WTC11 (cell line): ENCODE data around the gene VTI1A. TPM values are rescaled to one million over a fixed set of nuclear protein-coding genes. Genes with fewer than 3 reads are reported as not detected.

Experiments used
- ATAC-seq: fragments of 200-7000 bp; cut with Tn5 transposase; 2 replicates; pipeline ENCODE4 v1.10.0; 2021; ENCODE audit warnings: mild to moderate bottlenecking, moderate library complexity
- CTCF ChIA-PET: fragments of 300-600 bp; sonication (Branson Sonifier 250); formaldehyde crosslinking; loops from one replicate; lab custom pipeline; 2021; ENCODE audit warnings: antibody characterized with exemption; lab: Charles Lee
- POLR2A ChIA-PET: fragments of 350-600 bp; sonication (Branson Sonifier 250); formaldehyde crosslinking; loops from one replicate; lab custom pipeline; 2021; ENCODE audit warnings: antibody characterized with exemption; lab: Charles Lee
- DNase-seq: peaks from one replicate; pipeline ENCODE4 v3.0.0; 2021; ENCODE audit warnings: low spot score
- H3K27ac Mint-ChIP-seq: 2 replicates; pipeline ENCODE4 v1.8.0; 2021; ENCODE audit warnings: mixed read lengths
- H3K27me3 Mint-ChIP-seq: 2 replicates; pipeline ENCODE4 v1.8.0; 2021; ENCODE audit warnings: low read depth, mild to moderate bottlenecking, moderate library complexity, mixed read lengths
- H3K36me3 Mint-ChIP-seq: 2 replicates; pipeline ENCODE4 v1.8.0; 2021; ENCODE audit warnings: mixed read lengths
- H3K4me1 Mint-ChIP-seq: 2 replicates; pipeline ENCODE4 v1.8.0; 2022; ENCODE audit warnings: mixed read lengths
- H3K4me3 Mint-ChIP-seq: 2 replicates; pipeline ENCODE4 v1.8.0; 2021; ENCODE audit warnings: mild to moderate bottlenecking, moderate library complexity, mixed read lengths
- H3K9me3 Mint-ChIP-seq: 2 replicates; pipeline ENCODE4 v1.8.0; 2021; ENCODE audit warnings: mixed read lengths
- E2F5 ChIP-seq: sonication (generic); formaldehyde crosslinking; IDR thresholded peaks from 2 replicates; pipeline ENCODE4 v1.8.1; 2022; ENCODE audit warnings: mild to moderate bottlenecking, moderate library complexity, missing genetic modification reagents
- ELF4 ChIP-seq: sonication (generic); formaldehyde crosslinking; IDR thresholded peaks from 2 replicates; pipeline ENCODE4 v1.8.1; 2022; ENCODE audit warnings: low read depth, mild to moderate bottlenecking, moderate library complexity, missing genetic modification reagents
- GABPB1 ChIP-seq: sonication (generic); formaldehyde crosslinking; IDR thresholded peaks from 2 replicates; pipeline ENCODE4 v1.8.1; 2023; ENCODE audit warnings: mild to moderate bottlenecking, missing genetic modification reagents
- GRHL2 ChIP-seq: fragments of 250-450 bp; sonication (Bioruptor Pico); IDR thresholded peaks from 2 replicates; pipeline ENCODE4 v1.8.0; 2022; ENCODE audit warnings: mild to moderate bottlenecking, moderate library complexity; ENCODE audit not compliant: insufficient replicate concordance, severe bottlenecking
- HMGA2 ChIP-seq: fragments of 250-450 bp; sonication (Bioruptor Pico); IDR thresholded peaks from 2 replicates; pipeline ENCODE4 v1.4.0; 2021; ENCODE audit warnings: mild to moderate bottlenecking, moderate library complexity
- JAZF1 ChIP-seq: fragments of 250-450 bp; sonication (Bioruptor Pico); IDR thresholded peaks from 2 replicates; pipeline ENCODE4 v1.9.0; 2021; ENCODE audit warnings: moderate library complexity, mild to moderate bottlenecking, inconsistent platforms
- MYBL2 ChIP-seq: sonication (generic); formaldehyde crosslinking; IDR thresholded peaks from 2 replicates; pipeline ENCODE4 v1.8.1; 2023; ENCODE audit warnings: mild to moderate bottlenecking, moderate library complexity, missing genetic modification reagents
- NR2C2 ChIP-seq: sonication (generic); formaldehyde crosslinking; IDR thresholded peaks from 2 replicates; pipeline ENCODE4 v1.8.0; 2022; ENCODE audit warnings: mild to moderate bottlenecking, missing genetic modification reagents
- RORB ChIP-seq: fragments of 250-450 bp; sonication (Bioruptor Pico); IDR thresholded peaks from 2 replicates; pipeline ENCODE4 v1.9.0; 2021; ENCODE audit warnings: mild to moderate bottlenecking
- SMAD3 ChIP-seq: sonication (generic); formaldehyde crosslinking; IDR thresholded peaks from 2 replicates; pipeline ENCODE4 v1.8.0; 2022; ENCODE audit warnings: missing genetic modification reagents, mild to moderate bottlenecking, borderline replicate concordance
- TEAD4 ChIP-seq: sonication (generic); formaldehyde crosslinking; IDR thresholded peaks from 2 replicates; pipeline ENCODE4 v1.8.0; 2022; ENCODE audit warnings: mild to moderate bottlenecking, missing genetic modification reagents
- ZNF121 ChIP-seq: sonication (generic); formaldehyde crosslinking; IDR thresholded peaks from 2 replicates; pipeline ENCODE4 v1.8.0; 2023; ENCODE audit warnings: missing genetic modification reagents
- ZNF219 ChIP-seq: sonication (generic); formaldehyde crosslinking; IDR thresholded peaks from 2 replicates; pipeline ENCODE4 v1.8.0; 2023; ENCODE audit warnings: missing genetic modification reagents, mild to moderate bottlenecking, borderline replicate concordance
- ZNF232 ChIP-seq: sonication (generic); formaldehyde crosslinking; IDR thresholded peaks from 2 replicates; pipeline ENCODE4 v1.8.0; 2022; ENCODE audit warnings: mild to moderate bottlenecking, missing genetic modification reagents
- ZNF263 ChIP-seq: sonication (generic); formaldehyde crosslinking; IDR thresholded peaks from 2 replicates; pipeline ENCODE4 v1.8.1; 2022; ENCODE audit warnings: low read depth, mild to moderate bottlenecking, moderate library complexity, missing genetic modification reagents
- ZNF396 ChIP-seq: fragments of 250-450 bp; sonication (Bioruptor Pico); IDR thresholded peaks from 2 replicates; pipeline ENCODE4 v1.8.0; 2021; ENCODE audit warnings: mild to moderate bottlenecking, moderate library complexity, borderline replicate concordance
- ZNF416 ChIP-seq: fragments of 250-450 bp; sonication (Bioruptor Pico); IDR thresholded peaks from 2 replicates; pipeline ENCODE4 v1.9.0; 2021; ENCODE audit warnings: mild to moderate bottlenecking, inconsistent platforms
- total RNA-seq: library from RNA; stranded (reverse); gene quantifications from 3 replicates; pipeline ENCODE4 v1.2.3, GENCODE V29; 2021
- TF ChIP-seq, protein P1 (sequence below): sonication (generic); formaldehyde crosslinking; IDR thresholded peaks from 2 replicates; pipeline ENCODE4 v1.8.1; 2023; ENCODE audit warnings: mild to moderate bottlenecking, missing genetic modification reagents, borderline replicate concordance
- TF ChIP-seq, protein P2 (sequence below): sonication (generic); formaldehyde crosslinking; IDR thresholded peaks from 2 replicates; pipeline ENCODE4 v1.8.0; 2023; ENCODE audit warnings: mild to moderate bottlenecking, missing genetic modification reagents
- TF ChIP-seq, protein P3 (sequence below): sonication (generic); formaldehyde crosslinking; IDR thresholded peaks from 2 replicates; pipeline ENCODE4 v1.8.1; 2022; ENCODE audit warnings: low read depth, mild to moderate bottlenecking, moderate library complexity, missing genetic modification reagents, borderline replicate concordance
- TF ChIP-seq, protein P4 (sequence below): fragments of 250-450 bp; sonication (Bioruptor Pico); IDR thresholded peaks from 2 replicates; pipeline ENCODE4 v2.1.2; 2022; ENCODE audit warnings: mild to moderate bottlenecking, moderate library complexity
- TF ChIP-seq, protein P5 (sequence below): sonication (generic); formaldehyde crosslinking; conservative IDR thresholded peaks from 2 replicates; pipeline ENCODE4 v1.8.1; 2022; ENCODE audit warnings: mild to moderate bottlenecking, missing genetic modification reagents

The VTI1A gene
- total RNA-seq, 1 experiment from 2014 or later = 20.1 TPM

GRCh38 chr10:112525200-112525599 is 78.2 kb downstream of the VTI1A start (continued):
- no peak for TF ChIP-seq ZNF263 (CRISPR knock-in tag)
- TF ChIP-seq SMAD3 (CRISPR knock-in tag) = no peak
- TF ChIP-seq ZNF121 (CRISPR knock-in tag) = no peak
- no peak for TF ChIP-seq GABPB1 (CRISPR knock-in tag)
- TF ChIP-seq, protein P1, sequence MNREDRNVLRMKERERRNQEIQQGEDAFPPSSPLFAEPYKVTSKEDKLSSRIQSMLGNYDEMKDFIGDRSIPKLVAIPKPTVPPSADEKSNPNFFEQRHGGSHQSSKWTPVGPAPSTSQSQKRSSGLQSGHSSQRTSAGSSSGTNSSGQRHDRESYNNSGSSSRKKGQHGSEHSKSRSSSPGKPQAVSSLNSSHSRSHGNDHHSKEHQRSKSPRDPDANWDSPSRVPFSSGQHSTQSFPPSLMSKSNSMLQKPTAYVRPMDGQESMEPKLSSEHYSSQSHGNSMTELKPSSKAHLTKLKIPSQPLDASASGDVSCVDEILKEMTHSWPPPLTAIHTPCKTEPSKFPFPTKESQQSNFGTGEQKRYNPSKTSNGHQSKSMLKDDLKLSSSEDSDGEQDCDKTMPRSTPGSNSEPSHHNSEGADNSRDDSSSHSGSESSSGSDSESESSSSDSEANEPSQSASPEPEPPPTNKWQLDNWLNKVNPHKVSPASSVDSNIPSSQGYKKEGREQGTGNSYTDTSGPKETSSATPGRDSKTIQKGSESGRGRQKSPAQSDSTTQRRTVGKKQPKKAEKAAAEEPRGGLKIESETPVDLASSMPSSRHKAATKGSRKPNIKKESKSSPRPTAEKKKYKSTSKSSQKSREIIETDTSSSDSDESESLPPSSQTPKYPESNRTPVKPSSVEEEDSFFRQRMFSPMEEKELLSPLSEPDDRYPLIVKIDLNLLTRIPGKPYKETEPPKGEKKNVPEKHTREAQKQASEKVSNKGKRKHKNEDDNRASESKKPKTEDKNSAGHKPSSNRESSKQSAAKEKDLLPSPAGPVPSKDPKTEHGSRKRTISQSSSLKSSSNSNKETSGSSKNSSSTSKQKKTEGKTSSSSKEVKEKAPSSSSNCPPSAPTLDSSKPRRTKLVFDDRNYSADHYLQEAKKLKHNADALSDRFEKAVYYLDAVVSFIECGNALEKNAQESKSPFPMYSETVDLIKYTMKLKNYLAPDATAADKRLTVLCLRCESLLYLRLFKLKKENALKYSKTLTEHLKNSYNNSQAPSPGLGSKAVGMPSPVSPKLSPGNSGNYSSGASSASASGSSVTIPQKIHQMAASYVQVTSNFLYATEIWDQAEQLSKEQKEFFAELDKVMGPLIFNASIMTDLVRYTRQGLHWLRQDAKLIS (CRISPR knock-in tag) = no peak
- TF ChIP-seq RORB (CRISPR knock-in tag) = no peak
- TF ChIP-seq GRHL2 (CRISPR knock-in tag) = no peak
- no peak for TF ChIP-seq NR2C2 (CRISPR knock-in tag)
- no peak for TF ChIP-seq ZNF396 (CRISPR knock-in tag)
- no peak for TF ChIP-seq ZNF219 (CRISPR knock-in tag)
- no peak for TF ChIP-seq JAZF1 (CRISPR knock-in tag)

DNA sequence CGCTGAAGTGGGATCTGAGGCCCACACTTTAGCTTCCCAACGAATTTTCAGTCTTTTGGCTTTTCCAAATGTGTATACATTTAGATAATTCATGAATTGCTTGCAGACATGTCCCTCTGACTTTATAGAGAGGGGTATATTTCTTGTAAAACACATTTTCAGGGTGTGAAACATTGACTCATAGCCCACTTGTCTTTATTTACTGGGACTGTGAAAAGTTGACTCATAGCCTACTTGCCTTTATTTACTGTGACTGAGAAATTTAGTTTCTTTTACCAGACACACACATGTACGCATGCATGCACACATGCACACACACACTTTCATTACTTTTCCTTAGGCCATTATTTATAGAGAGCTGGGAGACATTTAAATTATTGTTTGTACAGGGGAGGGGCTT is 79.1 kb downstream of the VTI1A start:
- Mint-ChIP-seq H3K4me1 (peaks cover 24% of the 10 kb centered on the region), H3K4me3 (no peak overlapping the region)
- no peak for DNase-seq

GRCh38 chr10:112526906-112527305 is 79.9 kb downstream of the VTI1A start:
- ATAC-seq (peak; percentile 98), DNase-seq (peak; percentile 49)
- TF ChIP-seq, protein P2, sequence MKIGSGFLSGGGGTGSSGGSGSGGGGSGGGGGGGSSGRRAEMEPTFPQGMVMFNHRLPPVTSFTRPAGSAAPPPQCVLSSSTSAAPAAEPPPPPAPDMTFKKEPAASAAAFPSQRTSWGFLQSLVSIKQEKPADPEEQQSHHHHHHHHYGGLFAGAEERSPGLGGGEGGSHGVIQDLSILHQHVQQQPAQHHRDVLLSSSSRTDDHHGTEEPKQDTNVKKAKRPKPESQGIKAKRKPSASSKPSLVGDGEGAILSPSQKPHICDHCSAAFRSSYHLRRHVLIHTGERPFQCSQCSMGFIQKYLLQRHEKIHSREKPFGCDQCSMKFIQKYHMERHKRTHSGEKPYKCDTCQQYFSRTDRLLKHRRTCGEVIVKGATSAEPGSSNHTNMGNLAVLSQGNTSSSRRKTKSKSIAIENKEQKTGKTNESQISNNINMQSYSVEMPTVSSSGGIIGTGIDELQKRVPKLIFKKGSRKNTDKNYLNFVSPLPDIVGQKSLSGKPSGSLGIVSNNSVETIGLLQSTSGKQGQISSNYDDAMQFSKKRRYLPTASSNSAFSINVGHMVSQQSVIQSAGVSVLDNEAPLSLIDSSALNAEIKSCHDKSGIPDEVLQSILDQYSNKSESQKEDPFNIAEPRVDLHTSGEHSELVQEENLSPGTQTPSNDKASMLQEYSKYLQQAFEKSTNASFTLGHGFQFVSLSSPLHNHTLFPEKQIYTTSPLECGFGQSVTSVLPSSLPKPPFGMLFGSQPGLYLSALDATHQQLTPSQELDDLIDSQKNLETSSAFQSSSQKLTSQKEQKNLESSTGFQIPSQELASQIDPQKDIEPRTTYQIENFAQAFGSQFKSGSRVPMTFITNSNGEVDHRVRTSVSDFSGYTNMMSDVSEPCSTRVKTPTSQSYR (CRISPR knock-in tag) = no peak
- TF ChIP-seq ZNF232 (no peak), TEAD4 (CRISPR knock-in tag) (no peak), ZNF416 (CRISPR knock-in tag) (no peak), E2F5 (CRISPR knock-in tag) (no peak)
- TF ChIP-seq, protein P3, sequence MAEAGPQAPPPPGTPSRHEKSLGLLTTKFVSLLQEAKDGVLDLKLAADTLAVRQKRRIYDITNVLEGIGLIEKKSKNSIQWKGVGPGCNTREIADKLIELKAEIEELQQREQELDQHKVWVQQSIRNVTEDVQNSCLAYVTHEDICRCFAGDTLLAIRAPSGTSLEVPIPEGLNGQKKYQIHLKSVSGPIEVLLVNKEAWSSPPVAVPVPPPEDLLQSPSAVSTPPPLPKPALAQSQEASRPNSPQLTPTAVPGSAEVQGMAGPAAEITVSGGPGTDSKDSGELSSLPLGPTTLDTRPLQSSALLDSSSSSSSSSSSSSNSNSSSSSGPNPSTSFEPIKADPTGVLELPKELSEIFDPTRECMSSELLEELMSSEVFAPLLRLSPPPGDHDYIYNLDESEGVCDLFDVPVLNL (CRISPR knock-in tag) = no peak
- TF ChIP-seq, protein P4, sequence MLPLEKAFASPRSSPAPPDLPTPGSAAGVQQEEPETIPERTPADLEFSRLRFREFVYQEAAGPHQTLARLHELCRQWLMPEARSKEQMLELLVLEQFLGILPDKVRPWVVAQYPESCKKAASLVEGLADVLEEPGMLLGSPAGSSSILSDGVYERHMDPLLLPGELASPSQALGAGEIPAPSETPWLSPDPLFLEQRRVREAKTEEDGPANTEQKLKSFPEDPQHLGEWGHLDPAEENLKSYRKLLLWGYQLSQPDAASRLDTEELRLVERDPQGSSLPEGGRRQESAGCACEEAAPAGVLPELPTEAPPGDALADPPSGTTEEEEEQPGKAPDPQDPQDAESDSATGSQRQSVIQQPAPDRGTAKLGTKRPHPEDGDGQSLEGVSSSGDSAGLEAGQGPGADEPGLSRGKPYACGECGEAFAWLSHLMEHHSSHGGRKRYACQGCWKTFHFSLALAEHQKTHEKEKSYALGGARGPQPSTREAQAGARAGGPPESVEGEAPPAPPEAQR (CRISPR knock-in tag) = no peak
- TF ChIP-seq, protein P5, sequence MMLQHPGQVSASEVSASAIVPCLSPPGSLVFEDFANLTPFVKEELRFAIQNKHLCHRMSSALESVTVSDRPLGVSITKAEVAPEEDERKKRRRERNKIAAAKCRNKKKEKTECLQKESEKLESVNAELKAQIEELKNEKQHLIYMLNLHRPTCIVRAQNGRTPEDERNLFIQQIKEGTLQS (CRISPR knock-in tag) = no peak
- Mint-ChIP-seq H3K9me3 (no peaks in the 10 kb centered on the region), H3K27me3 (no peaks in the 10 kb centered on the region), H3K27ac (peak overlapping the region; percentile 68), H3K4me1 (peaks cover 24% of the 10 kb centered on the region), H3K4me3 (peak overlapping the region; percentile 41), H3K36me3 (no peaks in the 10 kb centered on the region)
- ChIA-PET POLR2A (no interaction called here), CTCF (interaction anchor here (0.7 to 1.4 kb wide), 3 partner anchors 10 to 1777 kb away, joined by 3 read pairs; no protein-coding TSS in a partner anchor)

More for the DNA sequence above, 79.1 kb downstream of the VTI1A start:
- H3K27ac Mint-ChIP-seq = no peak overlapping the region
- TF ChIP-seq TEAD4 (CRISPR knock-in tag) (no peak), NR2C2 (CRISPR knock-in tag) (no peak), SMAD3 (CRISPR knock-in tag) (no peak), MYBL2 (CRISPR knock-in tag) (no peak), HMGA2 (CRISPR knock-in tag) (no peak), ELF4 (CRISPR knock-in tag) (no peak), JAZF1 (CRISPR knock-in tag) (no peak)
- H3K36me3 Mint-ChIP-seq = no peaks in the 10 kb centered on the region
- no peaks in the 10 kb centered on the region for H3K9me3 Mint-ChIP-seq
- no peaks in the 10 kb centered on the region for H3K27me3 Mint-ChIP-seq
- ChIA-PET POLR2A (no interaction called here), CTCF (no interaction called here)
- ATAC-seq = no peak
